Endothelial cell of umbilical vein (primary cell): ENCODE data around the gene MKKS.

Experiments used
- CTCF ChIP-seq, 2 donors: IDR thresholded peaks; 1 replicate in 1 of 2; 2 replicates in 1 of 2; pipeline ENCODE4 v1.5.1; 2011; ENCODE audit warnings: low read length in 2 of 2, mild to moderate bottlenecking in 2 of 2, moderate library complexity in 2 of 2, control low read depth in 1 of 2, inconsistent platforms in 1 of 2, low read depth in 1 of 2; ENCODE audit not compliant: insufficient read depth in 1 of 2; ENCODE audit errors: extremely low read depth in 1 of 2
- EZH2 ChIP-seq: IDR thresholded peaks from 2 replicates; pipeline ENCODE4 v1.6.1; 2012; ENCODE audit warnings: borderline replicate concordance, low read depth, mild to moderate bottlenecking, moderate library complexity, low read length, inconsistent platforms; ENCODE audit not compliant: severe bottlenecking
- MAX ChIP-seq: IDR thresholded peaks from 2 replicates; pipeline ENCODE4 v1.6.1; 2011; ENCODE audit not compliant: insufficient read depth, insufficient read length
- MYC ChIP-seq: IDR thresholded peaks from one replicate; pipeline ENCODE4 v1.6.1; 2011; ENCODE audit warnings: mild to moderate bottlenecking, low read depth, low read length
- POLR2A ChIP-seq: IDR thresholded peaks from 2 replicates; pipeline ENCODE4 v1.6.1; 2012; ENCODE audit warnings: low read depth, mild to moderate bottlenecking, control low read depth, low read length
- POLR2AphosphoS5 ChIP-seq: IDR thresholded peaks from 2 replicates; pipeline ENCODE4 v1.6.1; 2012; ENCODE audit warnings: low read depth, mild to moderate bottlenecking, control low read depth, low read length, moderate library complexity; ENCODE audit not compliant: insufficient read depth

- TF ChIP-seq POLR2A (no peak), CTCF (IDR thresholded peaks at IDR 0.05; ENCODE audit: extremely low read depth in 1 of 2, insufficient read depth in 1 of 2, low read depth in 1 of 2, low read length in 2 of 2) (no peak), POLR2AphosphoS5 (no peak), MAX (no peak), EZH2 (no peak), MYC (no peak)
These were observed 60.0 kb downstream of the MKKS start for GRCh38 chr20:10374036-10374435.
